WTC11 (cell line): ENCODE measurements around the gene DPP8. TPM values are rescaled to one million over a fixed set of nuclear protein-coding genes. Genes with fewer than 3 reads are reported as not detected.

Experiments
- ATAC-seq: fragments of 200-7000 bp; cut with Tn5 transposase; 2 replicates; pipeline ENCODE4 v1.10.0; 2021; ENCODE audit warnings: mild to moderate bottlenecking, moderate library complexity
- CTCF ChIA-PET: fragments of 300-600 bp; sonication (Branson Sonifier 250); formaldehyde crosslinking; loops from one replicate; lab custom pipeline; 2021; ENCODE audit warnings: antibody characterized with exemption; lab: Charles Lee
- POLR2A ChIA-PET: fragments of 350-600 bp; sonication (Branson Sonifier 250); formaldehyde crosslinking; loops from one replicate; lab custom pipeline; 2021; ENCODE audit warnings: antibody characterized with exemption; lab: Charles Lee
- DNase-seq: peaks from one replicate; pipeline ENCODE4 v3.0.0; 2021; ENCODE audit warnings: low spot score
- H3K27ac Mint-ChIP-seq: 2 replicates; pipeline ENCODE4 v1.8.0; 2021; ENCODE audit warnings: mixed read lengths
- H3K27me3 Mint-ChIP-seq: 2 replicates; pipeline ENCODE4 v1.8.0; 2021; ENCODE audit warnings: low read depth, mild to moderate bottlenecking, moderate library complexity, mixed read lengths
- H3K36me3 Mint-ChIP-seq: 2 replicates; pipeline ENCODE4 v1.8.0; 2021; ENCODE audit warnings: mixed read lengths
- H3K4me1 Mint-ChIP-seq: 2 replicates; pipeline ENCODE4 v1.8.0; 2022; ENCODE audit warnings: mixed read lengths
- H3K4me3 Mint-ChIP-seq: 2 replicates; pipeline ENCODE4 v1.8.0; 2021; ENCODE audit warnings: mild to moderate bottlenecking, moderate library complexity, mixed read lengths
- H3K9me3 Mint-ChIP-seq: 2 replicates; pipeline ENCODE4 v1.8.0; 2021; ENCODE audit warnings: mixed read lengths
- EMX1 ChIP-seq: fragments of 250-450 bp; sonication (Bioruptor Pico); IDR thresholded peaks from 2 replicates; pipeline ENCODE4 v1.8.0; 2021; ENCODE audit warnings: mild to moderate bottlenecking
- ESRRA ChIP-seq: sonication (generic); formaldehyde crosslinking; IDR thresholded peaks from 2 replicates; pipeline ENCODE4 v1.8.1; 2022; ENCODE audit warnings: mild to moderate bottlenecking, missing genetic modification reagents, borderline replicate concordance
- FOXJ3 ChIP-seq: sonication (generic); formaldehyde crosslinking; IDR thresholded peaks from 2 replicates; pipeline ENCODE4 v1.9.0; 2021; ENCODE audit warnings: missing genetic modification reagents, mild to moderate bottlenecking, borderline replicate concordance
- FOXK1 ChIP-seq: sonication (generic); formaldehyde crosslinking; IDR thresholded peaks from 2 replicates; pipeline ENCODE4 v1.8.0; 2022; ENCODE audit warnings: mild to moderate bottlenecking, moderate library complexity, missing genetic modification reagents
- IRF1 ChIP-seq: sonication (generic); formaldehyde crosslinking; IDR thresholded peaks from 2 replicates; pipeline ENCODE4 v1.8.0; 2023; ENCODE audit warnings: missing genetic modification reagents
- JAZF1 ChIP-seq: fragments of 250-450 bp; sonication (Bioruptor Pico); IDR thresholded peaks from 2 replicates; pipeline ENCODE4 v1.9.0; 2021; ENCODE audit warnings: moderate library complexity, mild to moderate bottlenecking, inconsistent platforms
- MAX ChIP-seq: sonication (generic); formaldehyde crosslinking; IDR thresholded peaks from 2 replicates; pipeline ENCODE4 v1.8.0; 2022; ENCODE audit warnings: mild to moderate bottlenecking, missing genetic modification reagents
- NFATC4 ChIP-seq: fragments of 250-450 bp; sonication (Bioruptor Pico); IDR thresholded peaks from 2 replicates; pipeline ENCODE4 v1.9.0; 2021; ENCODE audit warnings: mild to moderate bottlenecking
- NR3C1 ChIP-seq: sonication (generic); formaldehyde crosslinking; conservative IDR thresholded peaks from 2 replicates; pipeline ENCODE4 v1.8.1; 2023; ENCODE audit warnings: low read depth, mild to moderate bottlenecking, missing genetic modification reagents
- SMAD3 ChIP-seq: sonication (generic); formaldehyde crosslinking; IDR thresholded peaks from 2 replicates; pipeline ENCODE4 v1.8.0; 2022; ENCODE audit warnings: missing genetic modification reagents, mild to moderate bottlenecking, borderline replicate concordance
- SMAD4 ChIP-seq: sonication (generic); formaldehyde crosslinking; IDR thresholded peaks from 2 replicates; pipeline ENCODE4 v1.8.0; 2022; ENCODE audit warnings: mild to moderate bottlenecking, missing genetic modification reagents
- SP1 ChIP-seq: sonication (generic); formaldehyde crosslinking; conservative IDR thresholded peaks from 2 replicates; pipeline ENCODE4 v1.8.1; 2022; ENCODE audit warnings: missing genetic modification reagents
- TEAD4 ChIP-seq: sonication (generic); formaldehyde crosslinking; IDR thresholded peaks from 2 replicates; pipeline ENCODE4 v1.8.0; 2022; ENCODE audit warnings: mild to moderate bottlenecking, missing genetic modification reagents
- TP53 ChIP-seq: sonication (generic); formaldehyde crosslinking; IDR thresholded peaks from 2 replicates; pipeline ENCODE4 v1.8.1; 2023; ENCODE audit warnings: mild to moderate bottlenecking, missing genetic modification reagents
- ZBTB21 ChIP-seq: sonication (generic); formaldehyde crosslinking; IDR thresholded peaks from 2 replicates; pipeline ENCODE4 v1.8.1; 2023; ENCODE audit warnings: mild to moderate bottlenecking, missing genetic modification reagents, borderline replicate concordance
- ZSCAN18 ChIP-seq: fragments of 250-450 bp; sonication (Bioruptor Pico); IDR thresholded peaks from 2 replicates; pipeline ENCODE4 v2.1.2; 2022; ENCODE audit warnings: mild to moderate bottlenecking, moderate library complexity
- total RNA-seq: library from RNA; stranded (reverse); gene quantifications from 3 replicates; pipeline ENCODE4 v1.2.3, GENCODE V29; 2021
- TF ChIP-seq, protein P1 (sequence below): sonication (generic); formaldehyde crosslinking; IDR thresholded peaks from 2 replicates; pipeline ENCODE4 v1.8.1; 2022; ENCODE audit warnings: missing genetic modification reagents, borderline replicate concordance
- TF ChIP-seq, protein P2 (sequence below): fragments of 250-450 bp; sonication (Bioruptor Pico); IDR thresholded peaks from 2 replicates; pipeline ENCODE4 v1.8.0; 2021; ENCODE audit warnings: mild to moderate bottlenecking
- TF ChIP-seq, protein P3 (sequence below): sonication (generic); formaldehyde crosslinking; IDR thresholded peaks from 2 replicates; pipeline ENCODE4 v1.8.1; 2023; ENCODE audit warnings: mild to moderate bottlenecking, missing genetic modification reagents, borderline replicate concordance
- TF ChIP-seq, protein P4 (sequence below): sonication (generic); formaldehyde crosslinking; IDR thresholded peaks from 2 replicates; pipeline ENCODE4 v1.8.1; 2023; ENCODE audit warnings: mild to moderate bottlenecking, missing genetic modification reagents, moderate library complexity

The DPP8 gene
- total RNA-seq, 1 experiment from 2014 or later, result 31.9 TPM

- Mint-ChIP-seq H3K9me3 (no peaks in the 10 kb centered on the region), H3K27me3 (no peaks in the 10 kb centered on the region), H3K27ac (peak overlapping the region; percentile 61; the same call in 1 of the 2 replicates), H3K36me3 (peaks cover 3% of the 10 kb centered on the region; the same call in 1 of the 2 replicates), H3K4me3 (peak overlapping the region; percentile 66), H3K4me1 (peaks cover 39% of the 10 kb centered on the region)
- ChIA-PET CTCF (interaction anchor here (1.1 to 1.8 kb wide), 2 partner anchors 82 to 145 kb away, joined by 3 to 8 read pairs; partner anchors contain the start of gene INTS14), POLR2A (interaction anchor here (0.6 kb wide), 1 partner anchor 9 kb away, joined by 6 read pairs; no protein-coding TSS in a partner anchor)
- DNase-seq (no peak), ATAC-seq (peak; percentile 2)
- no peak for TF ChIP-seq TEAD4 (CRISPR knock-in tag)
- TF ChIP-seq SMAD3 (CRISPR knock-in tag), result no peak
- TF ChIP-seq ZSCAN18 (CRISPR knock-in tag), result no peak
- TF ChIP-seq NR3C1 (CRISPR knock-in tag), result no peak
- no peak for TF ChIP-seq ESRRA (CRISPR knock-in tag)
- no peak for TF ChIP-seq FOXJ3 (CRISPR knock-in tag)
- TF ChIP-seq TP53 (CRISPR knock-in tag), result no peak
- no peak for TF ChIP-seq NFATC4 (CRISPR knock-in tag)
- TF ChIP-seq, protein P1, sequence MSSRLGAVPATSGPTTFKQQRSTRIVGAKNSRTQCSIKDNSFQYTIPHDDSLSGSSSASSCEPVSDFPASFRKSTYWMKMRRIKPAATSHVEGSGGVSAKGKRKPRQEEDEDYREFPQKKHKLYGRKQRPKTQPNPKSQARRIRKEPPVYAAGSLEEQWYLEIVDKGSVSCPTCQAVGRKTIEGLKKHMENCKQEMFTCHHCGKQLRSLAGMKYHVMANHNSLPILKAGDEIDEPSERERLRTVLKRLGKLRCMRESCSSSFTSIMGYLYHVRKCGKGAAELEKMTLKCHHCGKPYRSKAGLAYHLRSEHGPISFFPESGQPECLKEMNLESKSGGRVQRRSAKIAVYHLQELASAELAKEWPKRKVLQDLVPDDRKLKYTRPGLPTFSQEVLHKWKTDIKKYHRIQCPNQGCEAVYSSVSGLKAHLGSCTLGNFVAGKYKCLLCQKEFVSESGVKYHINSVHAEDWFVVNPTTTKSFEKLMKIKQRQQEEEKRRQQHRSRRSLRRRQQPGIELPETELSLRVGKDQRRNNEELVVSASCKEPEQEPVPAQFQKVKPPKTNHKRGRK (CRISPR knock-in tag), result no peak
- no peak for TF ChIP-seq JAZF1
- no peak for TF ChIP-seq SP1 (CRISPR knock-in tag)
- TF ChIP-seq SMAD4 (CRISPR knock-in tag), result no peak
- no peak for TF ChIP-seq EMX1 (CRISPR knock-in tag)
- no peak for TF ChIP-seq ZBTB21 (CRISPR knock-in tag)
- TF ChIP-seq, protein P2, sequence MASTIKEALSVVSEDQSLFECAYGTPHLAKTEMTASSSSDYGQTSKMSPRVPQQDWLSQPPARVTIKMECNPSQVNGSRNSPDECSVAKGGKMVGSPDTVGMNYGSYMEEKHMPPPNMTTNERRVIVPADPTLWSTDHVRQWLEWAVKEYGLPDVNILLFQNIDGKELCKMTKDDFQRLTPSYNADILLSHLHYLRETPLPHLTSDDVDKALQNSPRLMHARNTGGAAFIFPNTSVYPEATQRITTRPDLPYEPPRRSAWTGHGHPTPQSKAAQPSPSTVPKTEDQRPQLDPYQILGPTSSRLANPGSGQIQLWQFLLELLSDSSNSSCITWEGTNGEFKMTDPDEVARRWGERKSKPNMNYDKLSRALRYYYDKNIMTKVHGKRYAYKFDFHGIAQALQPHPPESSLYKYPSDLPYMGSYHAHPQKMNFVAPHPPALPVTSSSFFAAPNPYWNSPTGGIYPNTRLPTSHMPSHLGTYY (CRISPR knock-in tag), result no peak
- no peak for TF ChIP-seq IRF1 (CRISPR knock-in tag)
- TF ChIP-seq, protein P3, sequence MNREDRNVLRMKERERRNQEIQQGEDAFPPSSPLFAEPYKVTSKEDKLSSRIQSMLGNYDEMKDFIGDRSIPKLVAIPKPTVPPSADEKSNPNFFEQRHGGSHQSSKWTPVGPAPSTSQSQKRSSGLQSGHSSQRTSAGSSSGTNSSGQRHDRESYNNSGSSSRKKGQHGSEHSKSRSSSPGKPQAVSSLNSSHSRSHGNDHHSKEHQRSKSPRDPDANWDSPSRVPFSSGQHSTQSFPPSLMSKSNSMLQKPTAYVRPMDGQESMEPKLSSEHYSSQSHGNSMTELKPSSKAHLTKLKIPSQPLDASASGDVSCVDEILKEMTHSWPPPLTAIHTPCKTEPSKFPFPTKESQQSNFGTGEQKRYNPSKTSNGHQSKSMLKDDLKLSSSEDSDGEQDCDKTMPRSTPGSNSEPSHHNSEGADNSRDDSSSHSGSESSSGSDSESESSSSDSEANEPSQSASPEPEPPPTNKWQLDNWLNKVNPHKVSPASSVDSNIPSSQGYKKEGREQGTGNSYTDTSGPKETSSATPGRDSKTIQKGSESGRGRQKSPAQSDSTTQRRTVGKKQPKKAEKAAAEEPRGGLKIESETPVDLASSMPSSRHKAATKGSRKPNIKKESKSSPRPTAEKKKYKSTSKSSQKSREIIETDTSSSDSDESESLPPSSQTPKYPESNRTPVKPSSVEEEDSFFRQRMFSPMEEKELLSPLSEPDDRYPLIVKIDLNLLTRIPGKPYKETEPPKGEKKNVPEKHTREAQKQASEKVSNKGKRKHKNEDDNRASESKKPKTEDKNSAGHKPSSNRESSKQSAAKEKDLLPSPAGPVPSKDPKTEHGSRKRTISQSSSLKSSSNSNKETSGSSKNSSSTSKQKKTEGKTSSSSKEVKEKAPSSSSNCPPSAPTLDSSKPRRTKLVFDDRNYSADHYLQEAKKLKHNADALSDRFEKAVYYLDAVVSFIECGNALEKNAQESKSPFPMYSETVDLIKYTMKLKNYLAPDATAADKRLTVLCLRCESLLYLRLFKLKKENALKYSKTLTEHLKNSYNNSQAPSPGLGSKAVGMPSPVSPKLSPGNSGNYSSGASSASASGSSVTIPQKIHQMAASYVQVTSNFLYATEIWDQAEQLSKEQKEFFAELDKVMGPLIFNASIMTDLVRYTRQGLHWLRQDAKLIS (CRISPR knock-in tag), result no peak
- TF ChIP-seq FOXK1 (CRISPR knock-in tag), result no peak
- TF ChIP-seq, protein P4, sequence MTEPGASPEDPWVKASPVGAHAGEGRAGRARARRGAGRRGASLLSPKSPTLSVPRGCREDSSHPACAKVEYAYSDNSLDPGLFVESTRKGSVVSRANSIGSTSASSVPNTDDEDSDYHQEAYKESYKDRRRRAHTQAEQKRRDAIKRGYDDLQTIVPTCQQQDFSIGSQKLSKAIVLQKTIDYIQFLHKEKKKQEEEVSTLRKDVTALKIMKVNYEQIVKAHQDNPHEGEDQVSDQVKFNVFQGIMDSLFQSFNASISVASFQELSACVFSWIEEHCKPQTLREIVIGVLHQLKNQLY (CRISPR knock-in tag), result no peak
- no peak for TF ChIP-seq MAX (CRISPR knock-in tag)
Observed at GRCh38 chr15:65529762-65530317, 12.4 kb upstream of the DPP8 start.
